Neural cell (in vitro differentiated cells): ENCODE data around the gene GNAQ. TPM values are rescaled to one million over a fixed set of nuclear protein-coding genes. Genes with fewer than 3 reads are reported as not detected.

Source experiments
- H2AFZ ChIP-seq: fragments of 200-600, 300-800 bp; sonication (generic), shearing (Covaris generic); 2 replicates; pipeline ENCODE4 v1.6.0; 2014; ENCODE audit warnings: low read depth, mild to moderate bottlenecking, antibody characterized with exemption, low read length, moderate library complexity
- H3F3A ChIP-seq: fragments of 200-600 bp; shearing (Covaris generic); 2 replicates; pipeline ENCODE4 v1.6.1; 2016; ENCODE audit warnings: mild to moderate bottlenecking, moderate library complexity, mixed read lengths, antibody characterized with exemption, low read length; ENCODE audit not compliant: insufficient read depth, poor library complexity, severe bottlenecking
- H3K27ac ChIP-seq: fragments of 200-600, 300-800 bp; sonication (generic), shearing (Covaris generic); 2 replicates; pipeline ENCODE4 v1.5.1; 2014; ENCODE audit warnings: mild to moderate bottlenecking, low read length, moderate library complexity
- H3K27me3 ChIP-seq: fragments of 300-800, 200-600 bp; sonication (generic), shearing (Covaris generic); 2 replicates; pipeline ENCODE4 v1.6.0; 2014; ENCODE audit warnings: mild to moderate bottlenecking, low read depth, low read length, moderate library complexity; ENCODE audit not compliant: insufficient read depth
- H3K36me3 ChIP-seq: fragments of 300-800, 200-600 bp; sonication (generic), shearing (Covaris generic); 2 replicates; pipeline ENCODE4 v1.5.1; 2014; ENCODE audit warnings: mild to moderate bottlenecking, antibody characterized with exemption, low read length, moderate library complexity; ENCODE audit not compliant: insufficient read depth
- H3K4me2 ChIP-seq: fragments of 300-800, 200-600 bp; sonication (generic), shearing (Covaris generic); 2 replicates; pipeline ENCODE4 v1.6.0; 2014; ENCODE audit warnings: mild to moderate bottlenecking, low read length
- H3K4me3 ChIP-seq: fragments of 300-800, 200-600 bp; sonication (generic), shearing (Covaris generic); 2 replicates; pipeline ENCODE4 v1.5.1; 2014; ENCODE audit warnings: mild to moderate bottlenecking, low read length, moderate library complexity
- H3K79me2 ChIP-seq: fragments of 200-600 bp; shearing (Covaris generic); replicated peaks from 2 replicates; pipeline ENCODE4 v1.6.0; 2014; ENCODE audit warnings: mild to moderate bottlenecking, low read length, moderate library complexity; ENCODE audit not compliant: insufficient read depth
- H3K9ac ChIP-seq: fragments of 300-800, 200-600 bp; sonication (generic), shearing (Covaris generic); 2 replicates; pipeline ENCODE4 v1.6.1; 2016; ENCODE audit warnings: mild to moderate bottlenecking, low read length, mixed read lengths
- H3K9me2 ChIP-seq: fragments of 200-600 bp; shearing (Covaris generic); 2 replicates; pipeline ENCODE4 v1.6.1; 2016; ENCODE audit warnings: mild to moderate bottlenecking, low read length, mixed read lengths; ENCODE audit not compliant: insufficient read depth
- H3K9me3 ChIP-seq: fragments of 200-600, 300-800 bp; sonication (generic), shearing (Covaris generic); 2 replicates; pipeline ENCODE4 v1.6.1; 2016; ENCODE audit warnings: mild to moderate bottlenecking, mixed run types, low read length, moderate library complexity, mixed read lengths
- H4K20me1 ChIP-seq: fragments of 200-600 bp; shearing (Covaris generic); 2 replicates; pipeline ENCODE4 v1.6.1; 2016; ENCODE audit warnings: mild to moderate bottlenecking, mixed run types; ENCODE audit not compliant: insufficient read depth
- SMC3 ChIP-seq: fragments of 450-650 bp; conservative IDR thresholded peaks from 2 replicates; pipeline ENCODE4 v1.6.1; 2014; ENCODE audit warnings: antibody characterized with exemption, mild to moderate bottlenecking, moderate library complexity; ENCODE audit not compliant: poor library complexity
- polyA plus RNA-seq: library from polyadenylated mRNA; depleted of rRNA; stranded (reverse); fragments of >200 nt; gene quantifications from 2 replicates; pipeline ENCODE4 v1.2.3, GENCODE V29; 2014
- TF ChIP-seq, protein P1 (sequence below): IDR thresholded peaks from 2 replicates; pipeline ENCODE4 v1.6.1; 2012; ENCODE audit warnings: borderline replicate concordance

GNAQ gene
- polyA plus RNA-seq, 1 donor from 2014 or later: 86.7 TPM

DNA sequence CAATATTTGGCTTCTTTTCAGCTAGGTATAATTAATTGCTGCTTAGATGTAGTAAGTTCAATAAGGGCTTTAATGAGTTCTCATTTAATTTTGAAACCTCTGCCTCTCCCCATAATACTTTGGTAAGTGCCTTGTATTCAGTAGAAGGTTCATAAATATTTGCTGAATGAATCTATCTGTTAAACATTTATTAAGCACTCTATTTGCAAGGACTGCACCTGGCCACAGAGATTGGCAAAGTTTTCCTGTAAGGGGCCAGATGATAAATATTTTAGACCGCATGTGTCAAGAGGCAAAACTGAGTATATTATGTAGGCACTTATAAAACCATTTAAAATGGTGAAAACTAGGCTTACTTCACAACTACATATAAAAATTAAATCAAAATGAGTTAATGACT, 364.5 kb downstream of the GNAQ start:
- Histone ChIP-seq H3K79me2 (no peaks in the 10 kb centered on the region), H3K9ac (no peak overlapping the region), H3K27me3 (no peaks in the 10 kb centered on the region), H3K9me3 (no peaks in the 10 kb centered on the region), H2AFZ (no peak overlapping the region), H3F3A (no peaks in the 10 kb centered on the region), H4K20me1 (no peaks in the 10 kb centered on the region), H3K4me3 (no peak overlapping the region), H3K36me3 (no peaks in the 10 kb centered on the region), H3K27ac (no peak overlapping the region), H3K9me2 (no peaks in the 10 kb centered on the region), H3K4me2 (no peak overlapping the region)
- TF ChIP-seq SMC3: no peak
- TF ChIP-seq, protein P1, sequence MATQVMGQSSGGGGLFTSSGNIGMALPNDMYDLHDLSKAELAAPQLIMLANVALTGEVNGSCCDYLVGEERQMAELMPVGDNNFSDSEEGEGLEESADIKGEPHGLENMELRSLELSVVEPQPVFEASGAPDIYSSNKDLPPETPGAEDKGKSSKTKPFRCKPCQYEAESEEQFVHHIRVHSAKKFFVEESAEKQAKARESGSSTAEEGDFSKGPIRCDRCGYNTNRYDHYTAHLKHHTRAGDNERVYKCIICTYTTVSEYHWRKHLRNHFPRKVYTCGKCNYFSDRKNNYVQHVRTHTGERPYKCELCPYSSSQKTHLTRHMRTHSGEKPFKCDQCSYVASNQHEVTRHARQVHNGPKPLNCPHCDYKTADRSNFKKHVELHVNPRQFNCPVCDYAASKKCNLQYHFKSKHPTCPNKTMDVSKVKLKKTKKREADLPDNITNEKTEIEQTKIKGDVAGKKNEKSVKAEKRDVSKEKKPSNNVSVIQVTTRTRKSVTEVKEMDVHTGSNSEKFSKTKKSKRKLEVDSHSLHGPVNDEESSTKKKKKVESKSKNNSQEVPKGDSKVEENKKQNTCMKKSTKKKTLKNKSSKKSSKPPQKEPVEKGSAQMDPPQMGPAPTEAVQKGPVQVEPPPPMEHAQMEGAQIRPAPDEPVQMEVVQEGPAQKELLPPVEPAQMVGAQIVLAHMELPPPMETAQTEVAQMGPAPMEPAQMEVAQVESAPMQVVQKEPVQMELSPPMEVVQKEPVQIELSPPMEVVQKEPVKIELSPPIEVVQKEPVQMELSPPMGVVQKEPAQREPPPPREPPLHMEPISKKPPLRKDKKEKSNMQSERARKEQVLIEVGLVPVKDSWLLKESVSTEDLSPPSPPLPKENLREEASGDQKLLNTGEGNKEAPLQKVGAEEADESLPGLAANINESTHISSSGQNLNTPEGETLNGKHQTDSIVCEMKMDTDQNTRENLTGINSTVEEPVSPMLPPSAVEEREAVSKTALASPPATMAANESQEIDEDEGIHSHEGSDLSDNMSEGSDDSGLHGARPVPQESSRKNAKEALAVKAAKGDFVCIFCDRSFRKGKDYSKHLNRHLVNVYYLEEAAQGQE: no peak

Other genes starting within 250 kb of the GNAQ start
- 57.8 and 64.9 TPM in 2 replicates for gene CEP78, start 204.3 kb upstream of the GNAQ start, polyA plus RNA-seq